ENCODE measurements around the gene PPP1R3A.
"Not testable (repeated sequence)": the region's sequence is repeated elsewhere in the genome, so short reads cannot be mapped to it uniquely, and the experiment has no call there.

The PPP1R3A gene

GRCh38 chr7:113918946-113919345 is at the start of gene PPP1R3A:
Gene PPP1R3A (minus strand): TSS chr7:113919009. CDS start chr7:113918996, 13 bp downstream.
- DNase-seq, result no peak

GRCh38 chr7:113963356-113963755 is 44.5 kb upstream of the PPP1R3A start:
- DNase-seq, result no peak

GRCh38 chr7:113959910-113960309 is 41.1 kb upstream of the PPP1R3A start:
- no peak for DNase-seq

GRCh38 chr7:113955157-113955556 is 36.3 kb upstream of the PPP1R3A start:
- DNase-seq, result no peak

- DNase-seq, result no peak
Measured at GRCh38 chr7:113953553-113953952, 34.7 kb upstream of the PPP1R3A start.

GRCh38 chr7:113945018-113945938 is 26.5 kb upstream of the PPP1R3A start:
- no peak for DNase-seq

- DNase-seq, result no peak
Measured at GRCh38 chr7:113936982-113937381, 18.2 kb upstream of the PPP1R3A start.

- no peak for DNase-seq
Measured at GRCh38 chr7:113936535-113936934, 17.7 kb upstream of the PPP1R3A start.

GRCh38 chr7:113929389-113929788 is 10.6 kb upstream of the PPP1R3A start:
- DNase-seq, result not testable (repeated sequence)

GRCh38 chr7:113928112-113928511 is 9.3 kb upstream of the PPP1R3A start:
- DNase-seq, result no peak

GRCh38 chr7:113922049-113922448 is 3.2 kb upstream of the PPP1R3A start:
- no peak for DNase-seq

GRCh38 chr7:113921363-113921762 is 2.6 kb upstream of the PPP1R3A start:
- no peak for DNase-seq

GRCh38 chr7:113917840-113918239 is 969 bp downstream of the PPP1R3A start:
- no peak for DNase-seq

- DNase-seq, result no peak
Measured at GRCh38 chr7:113915956-113916355, 2.9 kb downstream of the PPP1R3A start.

GRCh38 chr7:113912876-113913275 is 5.9 kb downstream of the PPP1R3A start:
- no peak for DNase-seq

GRCh38 chr7:113907617-113908016 is 11.2 kb downstream of the PPP1R3A start:
- no peak for DNase-seq

- DNase-seq, result no peak
Measured at GRCh38 chr7:113904521-113904920, 14.3 kb downstream of the PPP1R3A start.

GRCh38 chr7:113892818-113893217 is 26.0 kb downstream of the PPP1R3A start:
- no peak for DNase-seq

GRCh38 chr7:113891828-113892227 is 27.0 kb downstream of the PPP1R3A start:
- DNase-seq, result no peak

GRCh38 chr7:113891031-113891350 is 27.8 kb downstream of the PPP1R3A start:
- no peak for DNase-seq

GRCh38 chr7:113890331-113891030 is 28.3 kb downstream of the PPP1R3A start:
- no peak for DNase-seq

- DNase-seq, result no peak
Measured at GRCh38 chr7:113883096-113883495, 35.7 kb downstream of the PPP1R3A start.

- DNase-seq, result no peak
Measured at GRCh38 chr7:113880559-113880958, 38.2 kb downstream of the PPP1R3A start.

GRCh38 chr7:113878394-113878992 is 40.3 kb downstream of the PPP1R3A start:
- DNase-seq, result no peak

Measured in CD4-positive, alpha-beta T cell treated with Interleukin-21 for 1 hour (primary cell).